GM18868 (cell line): Measurements from ENCODE around the gene NFIC.
"Not testable (repeated sequence)": the region's sequence is repeated elsewhere in the genome, so short reads cannot be mapped to it uniquely, and the experiment has no call there.

Source experiments
- ATAC-seq: cut with Tn5 transposase; IDR thresholded peaks from one replicate; pipeline ENCODE4 v1.9.1; 2021; ENCODE audit warnings: mild to moderate bottlenecking, moderate library complexity; ENCODE audit not compliant: unreplicated experiment

The NFIC gene

DNA sequence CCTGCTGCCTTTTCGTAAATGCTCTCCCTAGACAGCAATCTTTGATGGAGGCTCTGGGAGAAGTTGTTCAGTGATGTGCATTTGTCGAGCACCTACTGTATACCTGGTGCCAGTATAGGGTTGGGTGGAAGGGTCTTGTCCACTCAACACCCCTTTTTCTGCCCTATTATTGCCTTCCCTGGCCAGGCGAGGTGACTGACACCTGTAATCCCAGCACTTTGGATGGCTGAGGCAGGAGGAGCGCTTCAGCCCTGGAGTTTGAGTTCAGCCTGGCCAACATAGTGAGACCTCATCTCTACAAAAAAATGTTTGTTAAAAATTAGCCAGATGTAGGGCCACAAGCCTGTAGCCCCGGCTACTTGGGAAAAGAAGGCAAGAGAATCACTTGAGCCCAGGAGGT lies 49.3 kb downstream of the NFIC start:
- ATAC-seq = no peak

DNA sequence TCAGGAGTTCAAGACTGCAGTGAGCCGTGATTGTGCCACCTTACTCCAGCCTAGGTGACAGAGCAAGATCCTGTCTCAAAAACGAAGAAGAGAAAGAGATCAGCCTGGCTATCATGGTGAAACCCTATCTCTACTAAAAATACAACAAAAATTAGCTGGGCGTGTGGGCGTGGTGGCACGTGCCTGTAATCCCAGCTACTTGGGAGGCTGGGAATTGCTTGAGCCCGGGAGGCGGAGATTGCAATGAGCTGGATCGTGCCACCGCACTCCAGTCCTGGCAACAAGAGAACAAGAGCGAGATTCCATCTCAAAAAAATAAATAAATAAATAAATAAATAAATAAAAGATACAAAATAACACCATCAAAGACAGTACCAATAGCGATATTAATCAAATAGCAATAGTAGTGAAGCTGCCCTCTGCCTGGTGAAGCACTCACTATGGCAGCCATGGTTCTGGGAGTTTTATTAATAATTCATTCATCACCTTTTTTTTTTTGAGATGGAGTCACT lies 53.9 kb downstream of the NFIC start:
- no peak for ATAC-seq

DNA sequence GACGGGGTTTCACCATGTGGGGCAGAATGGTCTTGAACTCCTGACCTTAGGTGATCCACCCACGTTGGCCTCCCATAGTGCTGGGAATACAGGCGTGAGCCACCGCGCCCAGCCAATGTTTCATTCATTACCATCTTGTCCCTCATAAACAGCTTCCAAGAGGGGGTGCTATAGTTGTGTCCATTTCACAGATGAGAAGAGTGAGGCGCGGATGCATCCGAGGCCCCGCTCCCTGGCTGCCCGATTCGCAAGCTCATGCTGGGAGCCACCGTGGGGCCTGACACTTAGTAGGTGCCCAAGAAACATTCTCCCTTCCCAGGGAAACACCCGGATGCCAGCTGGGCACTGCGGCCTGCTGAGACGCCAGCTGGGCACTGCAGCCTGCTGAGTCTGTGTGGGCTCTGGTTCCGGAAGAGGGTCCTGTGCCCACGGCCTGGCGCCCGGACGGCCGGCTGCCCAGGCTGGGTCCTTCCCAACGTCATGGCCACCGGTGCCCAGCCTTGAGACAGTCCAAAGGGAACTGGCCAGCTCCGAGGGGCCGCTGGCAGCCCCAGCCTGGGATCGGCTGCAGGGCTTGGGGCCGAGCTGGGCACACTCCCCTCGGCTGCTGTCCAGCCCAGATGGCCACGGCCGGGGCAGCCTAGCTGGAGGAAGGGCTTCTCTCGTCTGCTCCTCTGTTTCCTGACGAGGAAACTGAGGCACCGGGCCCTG lies 54.7 kb downstream of the NFIC start:
- no peak for ATAC-seq

DNA sequence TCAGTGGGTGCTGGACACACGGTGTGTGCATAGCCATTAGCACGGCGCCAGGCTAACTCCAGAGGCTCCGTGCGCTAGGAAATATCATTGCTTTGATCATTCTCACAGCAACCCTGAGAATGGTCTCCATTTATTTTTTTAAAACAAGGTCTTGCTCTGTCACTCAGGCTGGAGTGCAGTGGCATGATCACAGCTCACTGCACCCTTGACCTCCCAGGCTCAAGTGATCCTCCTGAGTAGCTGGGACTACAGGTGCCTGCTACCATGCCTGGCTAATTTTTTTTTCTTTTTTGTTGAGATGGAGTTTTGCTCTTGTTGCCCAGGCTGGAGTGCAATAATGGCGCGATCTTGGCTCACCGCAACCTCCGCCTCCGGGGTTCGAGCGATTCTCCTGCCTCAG lies 55.3 kb downstream of the NFIC start:
- ATAC-seq = not testable (repeated sequence)

DNA sequence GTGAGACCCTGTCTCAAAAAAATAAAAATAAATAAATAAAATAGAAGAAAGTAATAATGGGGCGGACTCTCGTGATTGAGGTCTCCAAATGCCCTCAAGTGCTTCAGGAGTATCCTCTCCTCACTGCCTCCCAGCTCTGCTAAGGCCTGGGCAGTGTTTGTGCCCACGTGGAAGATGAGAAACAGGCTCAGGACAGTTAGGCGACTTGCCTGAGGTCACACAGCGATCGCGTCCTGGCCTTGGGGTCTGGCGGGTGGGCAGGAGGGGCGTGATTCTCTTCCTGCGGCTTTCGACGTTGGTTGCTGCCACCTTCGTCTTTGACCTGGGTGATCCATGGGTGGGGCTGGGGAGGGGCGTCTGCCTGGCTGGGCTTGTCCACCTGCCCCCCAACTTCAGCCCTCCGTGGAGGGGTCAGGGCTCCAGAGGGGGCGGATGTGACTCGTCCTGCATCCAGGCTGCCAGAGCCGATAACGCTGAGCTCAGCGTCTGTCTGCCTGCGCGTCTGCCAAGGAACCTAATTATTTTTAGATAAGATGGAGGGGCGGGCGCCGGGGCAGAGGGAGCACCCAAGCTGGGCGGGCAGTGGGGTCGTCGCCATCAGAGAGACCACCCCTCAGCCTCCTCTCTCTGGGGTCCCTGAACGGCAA lies 56.9 kb downstream of the NFIC start:
- no peak for ATAC-seq

DNA sequence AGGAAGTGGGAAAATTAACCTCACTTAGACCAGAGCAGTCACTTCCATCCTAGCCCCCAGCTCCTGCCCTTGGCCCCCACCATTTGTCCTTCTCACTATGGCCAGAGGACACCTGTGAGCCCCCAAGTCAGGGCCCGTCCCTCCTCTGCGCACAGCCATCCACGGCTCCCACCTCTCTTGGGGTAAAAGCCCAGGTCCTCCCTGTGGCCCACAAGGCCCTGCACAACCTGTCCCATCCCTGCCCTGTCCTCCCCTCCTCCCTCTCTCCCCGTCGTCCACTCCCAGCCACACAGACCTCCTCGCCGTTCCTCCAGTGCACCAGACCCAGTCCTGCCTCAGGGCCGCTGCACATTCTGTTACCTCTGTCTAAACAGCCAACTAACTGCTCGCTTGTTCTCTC lies 60.0 kb downstream of the NFIC start:
- no peak for ATAC-seq

DNA sequence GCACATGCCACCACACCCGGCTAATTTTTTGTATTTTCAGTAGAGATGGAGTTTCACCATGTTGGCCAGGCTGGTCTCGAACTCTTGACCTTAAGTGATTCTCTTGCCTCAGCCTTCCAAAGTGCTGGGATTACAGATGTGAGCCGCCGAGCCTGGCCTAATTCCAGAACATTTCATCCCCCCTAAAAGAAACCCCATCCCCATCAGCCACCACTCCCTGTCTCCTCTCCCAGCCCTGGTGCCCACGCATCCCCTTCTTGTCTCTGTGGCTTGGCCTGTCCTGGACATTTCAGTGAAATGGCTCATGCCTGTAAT lies 63.9 kb downstream of the NFIC start:
- ATAC-seq = not testable (repeated sequence)

DNA sequence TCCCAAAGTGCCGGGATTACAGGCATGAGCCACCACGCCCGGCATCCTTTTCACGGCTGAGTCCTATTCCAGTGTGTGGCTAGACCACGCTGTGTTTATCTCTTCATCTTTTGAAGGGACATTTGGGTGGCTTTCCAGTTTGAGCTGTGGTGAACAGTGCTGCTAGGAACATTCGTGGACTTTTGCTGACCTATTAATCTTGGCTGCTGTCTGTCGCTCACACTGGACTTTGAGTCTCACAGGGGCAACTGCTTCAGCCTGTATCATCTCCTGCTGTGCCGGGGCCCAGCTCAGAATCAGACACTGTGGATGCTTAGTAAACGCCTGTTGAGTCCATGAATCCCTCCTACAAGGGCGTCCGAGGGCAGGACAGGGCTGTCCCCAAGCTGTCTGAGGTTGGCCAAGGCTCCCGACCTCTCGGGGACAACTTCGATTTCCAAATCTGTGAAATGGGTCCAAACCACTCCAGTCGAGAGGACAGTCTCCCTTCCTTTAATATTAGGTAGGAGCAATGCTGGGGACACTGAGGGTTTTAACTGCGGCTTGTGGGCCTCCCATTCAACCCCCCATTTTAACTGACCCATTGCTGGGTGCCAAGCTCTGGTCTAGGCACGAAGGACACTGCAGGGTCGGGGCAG lies 65.5 kb downstream of the NFIC start:
- ATAC-seq = no peak

DNA sequence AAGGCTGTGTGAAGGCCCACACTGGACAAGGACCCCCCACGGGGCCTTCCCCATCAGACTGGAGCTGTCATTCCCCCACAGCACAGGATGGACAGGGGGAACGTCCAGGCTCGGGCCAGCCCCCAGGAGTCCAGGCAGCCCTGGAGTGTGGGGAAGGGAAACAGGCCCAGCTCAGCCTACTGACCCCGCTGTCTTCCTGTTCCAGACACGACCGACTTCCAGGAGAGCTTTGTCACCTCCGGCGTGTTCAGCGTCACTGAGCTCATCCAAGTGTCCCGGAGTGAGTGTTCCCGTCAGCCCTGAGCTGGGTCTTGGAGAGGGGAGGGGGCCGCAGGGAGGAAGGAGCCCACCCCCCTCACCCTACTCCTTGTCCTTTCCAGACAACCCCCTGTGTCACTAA lies 66.9 kb downstream of the NFIC start:
- no peak for ATAC-seq

DNA sequence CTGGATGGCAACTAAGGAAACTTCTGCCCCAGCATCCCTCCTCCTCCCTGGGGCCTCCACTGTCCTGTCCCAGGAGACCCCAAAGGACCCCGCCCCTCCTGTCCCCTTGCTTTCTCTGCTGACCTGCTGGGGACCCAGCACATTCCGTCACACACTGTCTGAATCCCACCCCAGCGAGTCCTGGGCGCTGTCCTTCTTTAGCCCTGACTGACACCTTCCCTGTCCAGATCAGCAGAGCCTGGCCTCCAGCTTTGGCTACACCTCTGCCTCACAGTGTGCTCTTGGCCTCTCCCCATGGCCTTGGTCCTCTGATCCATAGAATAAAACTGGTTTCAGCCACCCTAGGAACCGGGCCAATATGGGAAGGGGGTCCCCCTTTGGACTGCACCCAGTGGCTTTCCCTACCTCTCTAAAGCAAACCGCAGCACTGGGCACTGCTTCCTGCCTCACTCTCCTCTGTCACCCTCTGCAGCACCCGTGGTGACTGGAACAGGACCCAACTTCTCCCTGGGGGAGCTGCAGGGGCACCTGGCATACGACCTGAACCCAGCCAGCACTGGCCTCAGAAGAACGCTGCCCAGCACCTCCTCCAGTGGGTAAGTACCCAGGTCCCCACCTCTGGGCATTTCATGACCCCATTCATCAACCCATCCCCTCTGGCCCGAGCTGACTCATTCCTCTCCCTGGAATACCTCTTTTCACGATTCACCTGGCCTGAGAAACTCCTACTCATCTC lies 67.6 kb downstream of the NFIC start:
- ATAC-seq = no peak

DNA sequence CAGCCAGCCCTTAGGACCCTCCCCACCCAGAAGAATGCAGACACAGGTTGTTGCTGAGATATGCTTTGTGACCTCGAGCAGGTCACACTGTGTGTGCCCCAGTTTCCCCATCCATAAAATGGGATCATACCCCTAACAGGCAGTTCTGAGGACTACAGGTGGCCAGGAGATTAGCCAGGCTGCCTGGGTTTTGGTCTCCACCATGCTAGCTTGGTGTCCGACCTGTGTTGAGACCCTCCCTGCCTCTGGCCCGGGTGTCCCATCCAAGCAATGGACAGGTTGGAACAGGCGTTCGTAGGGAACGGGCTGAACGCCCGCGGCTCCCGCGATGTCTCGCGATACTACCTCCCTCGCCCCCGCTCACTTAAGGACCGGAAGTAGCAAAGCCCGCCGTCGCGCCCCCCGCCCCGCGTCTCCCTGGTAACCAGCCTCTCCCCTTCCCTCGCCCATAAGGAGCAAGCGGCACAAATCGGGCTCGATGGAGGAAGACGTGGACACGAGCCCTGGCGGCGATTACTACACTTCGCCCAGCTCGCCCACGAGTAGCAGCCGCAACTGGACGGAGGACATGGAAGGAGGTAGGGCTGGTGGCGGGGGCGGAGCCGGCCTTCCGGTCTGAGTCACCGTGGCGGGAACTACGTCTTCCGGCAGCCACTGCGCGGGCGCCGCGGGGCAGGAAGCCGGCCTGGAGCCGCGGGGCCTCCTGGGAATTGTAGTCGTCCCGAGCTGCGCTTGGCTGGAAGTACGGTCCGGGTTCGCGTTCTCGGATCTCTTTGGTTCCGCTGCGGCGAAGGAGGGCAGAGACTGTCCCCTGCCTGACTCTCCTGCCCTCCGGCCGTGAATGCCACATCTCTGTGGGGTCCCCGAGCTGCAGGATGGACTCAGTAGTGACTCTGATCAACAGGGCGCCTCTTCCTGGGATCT lies 68.5 kb downstream of the NFIC start:
- peak; percentile 87 for ATAC-seq

DNA sequence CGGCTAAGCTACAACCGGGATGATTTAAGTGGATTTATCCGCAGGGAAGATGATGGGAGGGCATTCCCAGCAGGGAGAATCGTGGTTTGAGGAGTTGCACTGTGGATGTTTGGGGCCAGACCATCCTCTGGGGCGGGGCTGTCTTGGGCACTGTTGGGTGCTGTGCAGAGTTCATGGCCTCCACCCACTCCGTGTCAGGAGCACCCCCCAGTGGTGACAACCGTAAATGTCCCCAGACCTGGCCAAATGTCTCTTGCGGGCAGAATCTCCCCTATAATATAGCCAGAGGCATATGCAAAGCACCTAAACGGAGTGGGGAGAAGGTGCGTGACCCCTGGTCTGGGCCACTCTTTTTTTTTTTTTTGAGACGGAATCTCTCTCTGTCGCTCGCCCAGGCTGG lies 73.7 kb downstream of the NFIC start:
- no peak for ATAC-seq

DNA sequence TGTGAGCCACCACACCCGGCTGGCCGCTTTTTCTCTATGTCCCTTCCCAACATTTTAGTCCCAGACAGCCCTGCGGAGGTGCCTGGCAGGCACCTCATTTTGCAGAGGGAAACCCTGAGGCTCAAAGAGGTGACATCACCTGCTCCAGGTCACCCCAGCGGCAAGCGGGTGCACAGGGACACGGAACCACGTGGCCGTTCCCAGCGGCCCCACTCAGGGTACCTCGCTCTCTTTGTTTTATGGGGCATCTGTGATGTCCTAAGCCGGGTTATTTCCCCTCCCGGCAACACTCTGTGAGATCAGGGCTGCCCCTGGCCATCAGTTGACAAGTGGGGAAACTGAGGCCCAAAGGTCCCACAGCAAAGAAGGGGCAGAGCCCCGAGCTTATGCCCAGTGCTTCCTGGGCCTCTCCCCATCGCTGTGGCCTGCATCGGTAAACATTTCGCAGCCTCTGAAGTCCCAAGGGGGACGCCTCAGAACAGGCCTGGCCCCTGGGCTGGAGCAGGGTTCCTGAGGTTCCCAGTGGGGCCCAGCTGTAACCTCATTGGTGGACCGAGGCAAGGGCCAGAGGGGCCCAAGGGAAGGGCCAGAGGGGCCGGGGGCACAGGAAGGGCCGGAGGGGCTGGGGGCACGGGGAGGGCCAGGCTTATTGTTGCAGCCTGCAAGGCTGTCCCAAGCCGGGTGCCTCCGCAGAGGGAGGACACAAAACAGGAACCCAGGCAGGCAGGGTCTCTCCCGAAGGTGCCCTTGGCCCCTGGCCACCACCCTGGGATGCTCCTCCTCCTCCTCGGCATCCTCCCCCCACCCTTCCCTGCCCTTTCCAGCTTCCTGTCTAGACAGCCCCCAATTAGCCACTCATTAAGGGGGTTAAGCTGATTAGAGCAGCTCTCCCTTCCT lies 75.0 kb downstream of the NFIC start:
- no peak for ATAC-seq

DNA sequence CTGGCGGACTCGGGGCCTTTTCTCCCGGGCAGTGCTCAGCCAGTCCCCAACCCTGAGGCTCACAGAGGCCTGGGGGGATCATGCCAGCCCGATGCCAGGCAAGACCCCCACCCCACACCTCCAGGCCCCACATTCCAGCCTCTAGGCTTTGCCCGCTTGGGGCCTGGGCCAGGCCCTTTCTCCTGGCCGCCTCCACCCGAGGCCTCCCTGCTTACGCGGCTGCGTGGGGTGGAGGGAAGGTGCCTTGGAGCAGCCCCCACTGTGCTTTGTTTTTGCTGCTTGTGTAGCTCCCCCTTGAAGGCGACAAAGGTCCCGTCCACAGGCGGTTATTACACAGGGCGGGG lies 75.6 kb downstream of the NFIC start:
- no peak for ATAC-seq

DNA sequence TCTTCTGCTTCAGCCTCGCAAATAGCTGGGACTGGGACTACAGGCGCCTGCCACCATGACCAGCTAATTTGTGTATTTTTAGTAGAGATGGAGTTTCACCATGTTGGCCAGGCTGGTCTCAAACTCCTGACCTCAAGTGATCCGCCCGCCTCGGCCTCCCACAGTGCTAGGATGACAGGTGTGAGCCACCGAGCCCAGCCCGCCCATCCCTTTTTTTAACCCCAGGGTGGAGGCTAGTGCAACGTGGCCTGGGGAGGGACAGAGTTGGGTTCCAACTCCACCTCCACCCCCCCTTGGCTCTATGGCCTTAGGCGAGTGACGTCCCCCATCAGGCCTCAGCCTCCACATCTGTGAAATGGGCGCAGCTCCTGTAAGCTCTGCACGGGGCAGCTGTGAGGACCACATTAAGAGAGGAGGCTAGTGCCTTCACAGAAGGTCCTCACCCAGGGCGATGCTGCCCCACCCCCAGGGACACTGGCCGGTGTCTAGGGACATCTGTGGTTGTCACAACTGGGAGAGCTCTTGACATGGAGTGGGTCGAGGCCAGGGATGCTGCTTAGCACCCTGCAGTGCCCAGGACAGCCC lies 76.2 kb downstream of the NFIC start:
- no peak for ATAC-seq

DNA sequence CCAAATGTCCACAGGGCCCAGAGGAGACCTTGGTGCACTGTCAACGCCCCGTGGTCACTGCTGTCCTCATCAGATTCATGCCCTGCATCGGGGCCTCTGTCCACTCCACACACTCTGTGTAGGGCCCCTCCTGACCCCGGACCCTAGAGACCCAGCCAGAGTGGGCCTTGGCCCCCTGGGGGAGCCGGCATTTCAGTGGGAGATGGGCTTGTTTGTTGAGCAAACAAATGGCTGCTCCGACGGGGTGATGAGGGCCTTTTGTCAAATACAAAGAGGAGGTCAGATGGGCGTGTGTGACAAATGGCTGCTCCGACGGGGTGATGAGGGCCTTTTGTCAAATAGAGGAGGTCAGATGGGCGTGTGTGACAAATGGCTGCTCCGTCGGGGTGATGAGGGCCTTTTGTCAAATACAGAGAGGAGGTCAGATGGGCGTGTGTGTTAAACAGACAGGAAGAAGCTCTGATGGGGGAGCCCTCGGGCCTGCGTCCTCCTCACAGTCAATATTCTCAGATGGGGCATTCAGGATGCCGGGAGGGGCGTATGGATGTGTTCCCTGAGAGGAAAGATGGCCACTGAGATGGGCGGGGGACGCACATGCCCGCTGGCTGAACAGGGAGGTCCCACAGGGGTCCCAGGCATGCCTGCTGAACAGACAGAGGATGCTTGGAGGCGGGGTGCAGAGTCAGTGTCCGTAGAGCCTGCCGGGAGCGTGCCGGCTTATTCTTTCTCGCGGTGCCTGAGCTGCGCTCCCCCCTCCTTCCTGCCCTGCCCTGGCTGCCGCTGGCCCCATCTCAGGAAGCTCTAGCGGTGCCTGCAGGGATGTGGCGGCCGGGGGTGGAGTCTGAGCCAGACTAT lies 77.7 kb downstream of the NFIC start:
- ATAC-seq = no peak

DNA sequence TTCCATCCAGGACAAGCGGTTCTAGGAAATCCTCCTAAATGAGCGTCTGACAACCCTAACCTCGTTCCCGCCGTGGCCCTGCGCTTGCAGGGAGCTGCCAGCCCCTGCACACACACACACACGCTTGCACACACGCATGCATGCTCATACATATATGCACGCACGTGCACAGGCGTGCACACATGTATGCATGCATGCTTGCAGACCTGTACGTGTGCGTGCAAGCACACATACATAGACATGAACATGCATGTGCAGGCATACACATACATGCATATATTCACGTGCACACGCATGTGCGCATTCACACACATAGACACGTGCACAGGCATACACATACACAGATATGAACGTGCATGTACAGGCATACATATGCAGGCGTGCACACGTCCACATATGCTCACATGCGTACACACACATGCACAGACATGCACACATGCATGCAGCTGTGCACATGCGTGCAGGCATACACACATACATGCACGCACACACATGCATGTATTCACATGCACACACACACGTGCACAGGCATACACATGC lies 78.4 kb downstream of the NFIC start:
- ATAC-seq = no peak

DNA sequence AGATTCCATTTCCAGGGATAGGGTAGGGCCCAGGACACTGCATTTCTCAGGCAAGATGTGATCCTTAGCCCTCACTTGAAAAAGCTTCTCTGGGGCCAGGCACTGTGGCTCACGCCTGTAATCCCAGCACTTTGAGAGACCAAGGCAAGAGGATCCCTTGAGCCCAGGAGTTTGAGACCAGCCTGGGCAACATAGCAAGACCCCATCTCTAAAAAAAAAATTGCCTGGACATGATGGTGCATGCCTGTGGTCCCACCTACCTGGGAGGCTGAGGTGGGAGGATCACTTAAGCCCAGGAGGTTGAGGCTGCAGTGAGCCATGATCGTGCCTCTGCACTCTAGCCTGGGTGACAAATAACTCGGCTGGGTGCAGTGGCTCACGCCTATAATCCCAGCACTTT lies 80.3 kb downstream of the NFIC start:
- ATAC-seq = not testable (repeated sequence)
